ENCODE data around the gene C9. TPM values are rescaled to one million over a fixed set of nuclear protein-coding genes. Genes with fewer than 3 reads are reported as not detected.

C9 gene
- polyA plus RNA-seq, 2 of the 4 experiments (the other 2 are of a cell fraction) = 0.03 TPM; not detected in 1

GRCh38 chr5:39360471-39361111 is 3.7 kb downstream of the C9 start:
- TF ChIP-seq POLR2A (IDR thresholded peaks at IDR 0.05; ENCODE audit: low read length) (no peak), GATA3 (IDR thresholded peaks at IDR 0.05; ENCODE audit: borderline replicate concordance) (no peak), RNF2 (IDR thresholded peaks at IDR 0.05; ENCODE audit: borderline replicate concordance, low read depth) (no peak), ESRRA (IDR thresholded peaks at IDR 0.05; ENCODE audit: borderline replicate concordance, low read length) (no peak), HEYL (CRISPR knock-in tag; IDR thresholded peaks at IDR 0.05) (no peak), EP300 (IDR thresholded peaks at IDR 0.05) (no peak)
- TF ChIP-seq, protein P1, sequence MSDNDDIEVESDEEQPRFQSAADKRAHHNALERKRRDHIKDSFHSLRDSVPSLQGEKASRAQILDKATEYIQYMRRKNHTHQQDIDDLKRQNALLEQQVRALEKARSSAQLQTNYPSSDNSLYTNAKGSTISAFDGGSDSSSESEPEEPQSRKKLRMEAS (IDR thresholded peaks at IDR 0.05) = no peak
- TF ChIP-seq, protein P2, sequence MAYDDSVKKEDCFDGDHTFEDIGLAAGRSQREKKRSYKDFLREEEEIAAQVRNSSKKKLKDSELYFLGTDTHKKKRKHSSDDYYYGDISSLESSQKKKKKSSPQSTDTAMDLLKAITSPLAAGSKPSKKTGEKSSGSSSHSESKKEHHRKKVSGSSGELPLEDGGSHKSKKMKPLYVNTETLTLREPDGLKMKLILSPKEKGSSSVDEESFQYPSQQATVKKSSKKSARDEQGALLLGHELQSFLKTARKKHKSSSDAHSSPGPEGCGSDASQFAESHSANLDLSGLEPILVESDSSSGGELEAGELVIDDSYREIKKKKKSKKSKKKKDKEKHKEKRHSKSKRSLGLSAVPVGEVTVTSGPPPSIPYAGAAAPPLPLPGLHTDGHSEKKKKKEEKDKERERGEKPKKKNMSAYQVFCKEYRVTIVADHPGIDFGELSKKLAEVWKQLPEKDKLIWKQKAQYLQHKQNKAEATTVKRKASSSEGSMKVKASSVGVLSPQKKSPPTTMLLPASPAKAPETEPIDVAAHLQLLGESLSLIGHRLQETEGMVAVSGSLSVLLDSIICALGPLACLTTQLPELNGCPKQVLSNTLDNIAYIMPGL (CRISPR knock-in tag; IDR thresholded peaks at IDR 0.05; ENCODE audit: borderline replicate concordance) = no peak
- TF ChIP-seq, protein P3, sequence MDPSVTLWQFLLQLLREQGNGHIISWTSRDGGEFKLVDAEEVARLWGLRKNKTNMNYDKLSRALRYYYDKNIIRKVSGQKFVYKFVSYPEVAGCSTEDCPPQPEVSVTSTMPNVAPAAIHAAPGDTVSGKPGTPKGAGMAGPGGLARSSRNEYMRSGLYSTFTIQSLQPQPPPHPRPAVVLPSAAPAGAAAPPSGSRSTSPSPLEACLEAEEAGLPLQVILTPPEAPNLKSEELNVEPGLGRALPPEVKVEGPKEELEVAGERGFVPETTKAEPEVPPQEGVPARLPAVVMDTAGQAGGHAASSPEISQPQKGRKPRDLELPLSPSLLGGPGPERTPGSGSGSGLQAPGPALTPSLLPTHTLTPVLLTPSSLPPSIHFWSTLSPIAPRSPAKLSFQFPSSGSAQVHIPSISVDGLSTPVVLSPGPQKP (IDR thresholded peaks at IDR 0.05; ENCODE audit: low read depth, low read length) = no peak
- Histone ChIP-seq H3K4me1 (no peaks in the 10 kb centered on the region), H3K27ac (no peak overlapping the region), H3K9me3 (no peaks in the 10 kb centered on the region), H3K4me3 (no peak overlapping the region), H3K4me2 (no peak overlapping the region)
- 75% methylated on average over 5 of the region's 5 CpGs for WGBS (ENCODE audit: missing lambda C conversion rate)
- DNase-seq (ENCODE audit: low read depth in 1 of 2, low spot score in 1 of 2) (no peak), ATAC-seq (no peak), FAIRE-seq (no peak)
- ChIA-PET CTCF (no interaction called here), POLR2A (no interaction called here)

GRCh38 chr5:39356263-39356662 is 8.0 kb downstream of the C9 start:
- POLR2A ChIA-PET = no interaction called here
- peaks cover 1% of the 10 kb centered on the region; the same call in 1 of the 3 replicates for H3K9me3 ChIP-seq
- H3K4me2 ChIP-seq = no peak overlapping the region
- WGBS (ENCODE audit: missing lambda C conversion rate) = 89% methylated on average over 3 of the region's 3 CpGs
- H3K4me1 ChIP-seq = no peaks in the 10 kb centered on the region
- ATAC-seq (no peak), DNase-seq (ENCODE audit: low read depth in 1 of 2, low spot score in 1 of 2) (no peak), FAIRE-seq (no peak)
- TF ChIP-seq NR3C1 (IDR thresholded peaks at IDR 0.05) (no peak), ATOH8 (CRISPR knock-in tag; IDR thresholded peaks at IDR 0.05; ENCODE audit: low read depth) (no peak), POLR2AphosphoS2 (conservative IDR thresholded peaks at IDR 0.05; ENCODE audit: low read length) (no peak)
- TF ChIP-seq, protein P4, sequence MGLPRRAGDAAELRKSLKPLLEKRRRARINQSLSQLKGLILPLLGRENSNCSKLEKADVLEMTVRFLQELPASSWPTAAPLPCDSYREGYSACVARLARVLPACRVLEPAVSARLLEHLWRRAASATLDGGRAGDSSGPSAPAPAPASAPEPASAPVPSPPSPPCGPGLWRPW (IDR thresholded peaks at IDR 0.05) = no peak
- no peak overlapping the region for H3K27ac ChIP-seq
- CTCF ChIA-PET = interaction anchor here (1.0 to 1.9 kb wide), 4 partner anchors 13 to 192 kb away, joined by 4 to 10 read pairs (median 5); no protein-coding TSS in a partner anchor
- H3K4me3 ChIP-seq = no peak overlapping the region

GRCh38 chr5:39355324-39355723 is 9.0 kb downstream of the C9 start:
- Histone ChIP-seq H3K9me3 (peaks cover 11% of the 10 kb centered on the region; the same call in 2 of the 3 replicates), H3K27ac (no peak overlapping the region), H3K4me1 (no peaks in the 10 kb centered on the region), H3K4me2 (no peak overlapping the region), H3K4me3 (no peak overlapping the region)
- CTCF ChIA-PET = interaction anchor here (1.3 to 1.9 kb wide), 3 partner anchors 14 to 193 kb away, joined by 4 to 10 read pairs (median 6); no protein-coding TSS in a partner anchor
- POLR2A ChIA-PET = no interaction called here
- FAIRE-seq = no peak
- DNase-seq (ENCODE audit: low read depth in 1 of 2, low spot score in 1 of 2) = peak in 1 of 2 experiments; percentile 1
- WGBS (ENCODE audit: missing lambda C conversion rate) = 5% methylated on average over 3 of the region's 3 CpGs
- ATAC-seq = no peak
- TF ChIP-seq RARB (CRISPR knock-in tag; IDR thresholded peaks at IDR 0.05) (no peak), ESRRA (IDR thresholded peaks at IDR 0.05; ENCODE audit: borderline replicate concordance, low read length) (no peak), USF2 (IDR thresholded peaks at IDR 0.05) (no peak), NR3C1 (IDR thresholded peaks at IDR 0.05) (no peak), CTCF (IDR thresholded peaks at IDR 0.05) (no peak), RCOR1 (IDR thresholded peaks at IDR 0.05; ENCODE audit: low read depth, low read length) (no peak)

Data from A549 (cell line).